Body of pancreas (tissue), 4 donors: ENCODE data around the gene CTLA4. TPM values are rescaled to one million over a fixed set of nuclear protein-coding genes. Genes with fewer than 3 reads are reported as not detected.

Experiments used
- ATAC-seq: fragments of 150-250 bp; one replicate; pipeline ENCODE4 v1.9.1; 2016
- DNase-seq, 4 donors: peaks; one replicate each; pipeline ENCODE4 v3.0.0-alpha.2; 2019
- H3K27ac ChIP-seq, 4 donors: fragments of 200-600 bp; sonication (generic); 1 replicate in 3 of 4; 2 replicates in 1 of 4; pipeline versions ENCODE4 v1.5.1 to v1.6.1; 2016 to 2019; ENCODE audit warnings: mild to moderate bottlenecking in 1 of 4, mixed read lengths in 1 of 4, moderate library complexity in 1 of 4
- H3K27me3 ChIP-seq, 2 donors: fragments of 200-600 bp; sonication (generic); one replicate each; pipeline ENCODE4 v1.6.0; 2016; ENCODE audit warnings: mild to moderate bottlenecking in 1 of 2
- H3K36me3 ChIP-seq, 2 donors: fragments of 200-600 bp; sonication (generic); replicated peaks in 1 of 2; 2 replicates each; pipeline ENCODE4 v1.5.1; 2016; ENCODE audit warnings: low read depth in 2 of 2; ENCODE audit not compliant: insufficient read depth in 1 of 2
- H3K4me1 ChIP-seq: fragments of 200-600 bp; sonication (generic); one replicate; pipeline ENCODE4 v1.6.0; 2016
- H3K4me3 ChIP-seq, 2 donors: fragments of 200-600 bp; sonication (generic); 1 replicate in 1 of 2; 2 replicates in 1 of 2; pipeline ENCODE4 v1.5.1; 2016 to 2019
- H3K9me3 ChIP-seq, 3 donors: fragments of 200-600 bp; sonication (generic); 1 replicate in 2 of 3; 2 replicates in 1 of 3; pipeline ENCODE4 v1.5.1; 2016
- CTCF ChIP-seq, 7 experiments: fragments of 450-650 bp in 4 of 7; fragments of 200-600 bp in 3 of 7; sonication (generic) in 3 of 7; IDR thresholded peaks; one replicate each; pipeline ENCODE4 v1.5.1; 2016 to 2019; ENCODE audit warnings: antibody characterized with exemption in 7 of 7
- POLR2A ChIP-seq, 3 donors: fragments of 450-650 bp; IDR thresholded peaks; one replicate each; pipeline ENCODE4 v1.6.1; 2016; ENCODE audit warnings: antibody characterized with exemption in 3 of 3, mild to moderate bottlenecking in 2 of 3
- WGBS, 2 donors: methylation state at CpG; one replicate each; pipeline ENCODE4 v1.1.5; 2017; 5-methylcytosine and 5-hydroxymethylcytosine counted together
- intact Hi-C: fragments of 100-400 bp; cut with DNase I; formaldehyde crosslinking; loops from one replicate; pipeline ENCODE4 v1.15.1; 2023
- total RNA-seq, 2 donors: library from RNA; depleted of rRNA; stranded (reverse); fragments of >200 nt; gene quantifications; one replicate each; pipeline ENCODE4 v1.1.0, GENCODE V29; 2016

Gene CTLA4
- not detected for total RNA-seq

GRCh38 chr2:203867561-203868200 lies at the start of gene CTLA4:
TSS of gene CTLA4 (plus strand) at chr2:203867771. CDS start at chr2:203867943, 172 bp downstream.
- Histone ChIP-seq H3K27me3 (no peaks in the 10 kb centered on the region), H3K4me1 (no peaks in the 10 kb centered on the region), H3K4me3 (no peak within 1 kb of the TSS), H3K36me3 (no peaks in the 10 kb centered on the region), H3K27ac (no peak within 1 kb of the TSS), H3K9me3 (no peaks in the 10 kb centered on the region)
- 73 to 78% methylated on average over 6 of the region's 6 CpGs for WGBS, 2 donors
- intact Hi-C loops = no loop called here
- TF ChIP-seq POLR2A (IDR thresholded peaks at IDR 0.05) (no peak), CTCF (IDR thresholded peaks at IDR 0.05) (no peak)
- ATAC-seq (no peak), DNase-seq (no peak)

GRCh38 chr2:203818656-203819055 lies 48.9 kb upstream of the CTLA4 start:
- H3K9me3 ChIP-seq = no peaks in the 10 kb centered on the region
- no peak overlapping the region for H3K27ac ChIP-seq
- H3K27me3 ChIP-seq = no peaks in the 10 kb centered on the region
- H3K4me1 ChIP-seq = no peaks in the 10 kb centered on the region
- ATAC-seq (no peak), DNase-seq (no peak)
- TF ChIP-seq CTCF (IDR thresholded peaks at IDR 0.05) (no peak), POLR2A (IDR thresholded peaks at IDR 0.05) (no peak)
- 72 to 87% methylated on average over 2 of the region's 2 CpGs for WGBS, 2 donors
- H3K4me3 ChIP-seq = no peak overlapping the region
- intact Hi-C loops = loop anchor here (10.0 kb wide), 1 partner anchor 334 kb away; no protein-coding TSS in a partner anchor
- no peaks in the 10 kb centered on the region for H3K36me3 ChIP-seq

GRCh38 chr2:203819434-203820133 lies 48.0 kb upstream of the CTLA4 start:
- H3K9me3 ChIP-seq = no peaks in the 10 kb centered on the region
- no peak overlapping the region for H3K4me3 ChIP-seq
- WGBS, 2 donors = 72 to 77% methylated on average over 11 to 14 of the region's 14 CpGs
- TF ChIP-seq CTCF (IDR thresholded peaks at IDR 0.05) (no peak), POLR2A (IDR thresholded peaks at IDR 0.05) (no peak)
- no peaks in the 10 kb centered on the region for H3K27me3 ChIP-seq
- intact Hi-C loops = loop anchor here (10.0 kb wide), 1 partner anchor 335 kb away; no protein-coding TSS in a partner anchor
- no peaks in the 10 kb centered on the region for H3K4me1 ChIP-seq
- H3K27ac ChIP-seq = no peak overlapping the region
- no peaks in the 10 kb centered on the region for H3K36me3 ChIP-seq
- ATAC-seq (no peak), DNase-seq (peak in 3 of 4 donors; percentile 13 to 26 (median 23))

GRCh38 chr2:203820969-203821368 lies 46.6 kb upstream of the CTLA4 start:
- intact Hi-C loops = no loop called here
- 84 to 88% methylated on average over 2 of the region's 2 CpGs for WGBS, 2 donors

More at GRCh38 chr2:203820969-203821368, 46.6 kb upstream of the CTLA4 start:
- no peak for ATAC-seq
- H3K36me3 ChIP-seq = no peaks in the 10 kb centered on the region
- H3K27ac ChIP-seq = no peak overlapping the region
- H3K4me3 ChIP-seq = no peak overlapping the region
- no peaks in the 10 kb centered on the region for H3K4me1 ChIP-seq
- no peak for TF ChIP-seq CTCF (IDR thresholded peaks at IDR 0.05)
- no peaks in the 10 kb centered on the region for H3K9me3 ChIP-seq
- no peaks in the 10 kb centered on the region for H3K27me3 ChIP-seq
- DNase-seq = no peak
